HG03025 (cell line): ENCODE data around the gene CCDC9B.

Experiments used
- ATAC-seq: cut with Tn5 transposase; IDR thresholded peaks from one replicate; pipeline ENCODE4 v1.9.1; 2021; ENCODE audit warnings: mild to moderate bottlenecking, moderate library complexity; ENCODE audit not compliant: unreplicated experiment, low FRiP score

Gene CCDC9B

GRCh38 chr15:40345867-40346578 is 5.3 kb upstream of the CCDC9B start:
- no peak for ATAC-seq

DNA sequence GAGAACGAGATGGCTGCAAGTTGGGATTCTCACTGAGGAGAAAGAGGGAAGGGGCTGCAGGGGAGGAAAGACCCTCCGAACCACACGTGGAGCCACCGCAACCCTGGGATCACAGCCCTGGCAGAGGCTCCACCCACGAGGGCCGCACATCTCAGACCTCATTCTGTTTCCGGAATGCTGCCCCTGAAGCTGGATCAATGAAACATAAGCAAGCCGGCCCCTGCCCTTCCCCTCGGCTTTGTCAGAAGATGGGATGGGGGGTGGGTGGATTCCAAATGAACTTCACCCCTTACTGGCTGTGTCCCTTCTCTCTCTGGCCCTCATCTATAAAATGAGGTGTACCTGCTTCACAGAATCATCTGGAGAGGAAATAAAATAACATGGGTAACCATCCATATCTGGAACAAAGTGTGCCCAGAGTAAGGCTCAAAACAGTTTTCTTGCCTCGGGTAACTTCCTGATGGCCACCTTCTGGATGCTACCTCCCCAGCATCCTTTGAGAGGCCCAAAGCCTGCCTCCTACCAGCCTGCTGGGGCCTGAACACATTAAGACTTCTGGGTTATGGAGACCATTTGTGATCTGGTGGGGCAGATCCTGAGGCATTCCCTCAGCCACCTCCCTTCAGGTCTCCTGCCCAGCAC is 4.6 kb upstream of the CCDC9B start:
- no peak for ATAC-seq

GRCh38 chr15:40344631-40345120 is 3.9 kb upstream of the CCDC9B start:
- ATAC-seq: no peak

DNA sequence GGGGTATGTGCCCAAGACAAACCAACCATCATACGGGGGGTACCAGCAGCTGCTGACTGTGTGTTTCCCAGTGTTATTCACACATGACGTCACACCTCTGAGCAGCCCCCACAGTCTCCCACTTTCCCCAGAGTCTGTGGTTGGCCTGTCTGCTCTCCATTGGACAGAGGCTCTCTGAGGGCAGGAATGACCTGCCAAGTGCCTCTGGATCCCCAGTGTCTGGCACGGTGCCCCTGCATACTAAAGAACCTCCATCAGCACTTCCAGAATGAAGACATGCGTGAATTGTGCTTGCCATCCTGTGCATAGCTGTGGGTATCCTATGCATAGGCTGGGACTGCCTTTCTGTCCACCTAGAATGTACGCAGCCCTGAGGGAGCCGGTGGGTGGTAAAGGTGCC is 3.5 kb upstream of the CCDC9B start:
- ATAC-seq: no peak

DNA sequence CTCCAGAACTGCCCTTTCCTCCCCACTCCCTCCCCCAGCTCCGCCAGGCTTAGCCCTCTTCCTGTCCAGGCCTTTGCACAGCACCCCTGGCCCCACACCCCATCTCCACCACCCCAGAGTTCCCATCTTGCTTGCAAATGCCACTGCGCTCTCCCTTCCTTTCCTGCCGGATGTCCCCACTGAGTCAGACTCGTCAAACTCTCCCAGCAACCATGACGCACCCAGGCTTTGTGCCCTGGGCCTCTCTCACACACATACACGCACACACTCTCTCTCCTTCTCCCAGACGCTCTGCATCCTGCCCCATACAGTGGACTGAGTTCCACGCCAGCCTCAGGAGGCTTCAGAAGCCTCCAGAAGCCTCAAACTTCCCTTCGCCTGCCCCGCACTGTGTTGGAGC is 2.8 kb upstream of the CCDC9B start:
- no peak for ATAC-seq

- ATAC-seq: no peak
Observed at GRCh38 chr15:40342416-40343320, 1.9 kb upstream of the CCDC9B start.

- no peak for ATAC-seq
Observed at GRCh38 chr15:40340038-40340739, 550 bp downstream of the CCDC9B start.

DNA sequence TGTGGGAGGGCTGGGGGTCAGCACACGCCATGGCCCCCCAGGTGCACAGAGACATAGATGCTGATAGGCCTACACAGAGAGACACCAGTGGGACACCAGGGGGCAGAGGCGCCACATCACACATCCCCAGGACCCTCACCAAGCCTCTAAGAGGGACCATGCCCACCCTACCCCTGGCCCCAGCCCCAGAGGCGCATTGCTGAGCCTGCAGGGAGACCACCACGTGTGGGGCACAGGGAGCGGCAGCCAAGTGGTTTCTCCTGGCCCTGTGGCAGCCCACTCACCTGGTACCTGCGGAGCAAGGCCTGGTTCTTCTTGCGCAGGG is 1.2 kb downstream of the CCDC9B start:
- no peak for ATAC-seq

- ATAC-seq: no peak
Observed at GRCh38 chr15:40338921-40339620, 1.7 kb downstream of the CCDC9B start.

- ATAC-seq: no peak
Observed at GRCh38 chr15:40338041-40338657, 2.6 kb downstream of the CCDC9B start.

DNA sequence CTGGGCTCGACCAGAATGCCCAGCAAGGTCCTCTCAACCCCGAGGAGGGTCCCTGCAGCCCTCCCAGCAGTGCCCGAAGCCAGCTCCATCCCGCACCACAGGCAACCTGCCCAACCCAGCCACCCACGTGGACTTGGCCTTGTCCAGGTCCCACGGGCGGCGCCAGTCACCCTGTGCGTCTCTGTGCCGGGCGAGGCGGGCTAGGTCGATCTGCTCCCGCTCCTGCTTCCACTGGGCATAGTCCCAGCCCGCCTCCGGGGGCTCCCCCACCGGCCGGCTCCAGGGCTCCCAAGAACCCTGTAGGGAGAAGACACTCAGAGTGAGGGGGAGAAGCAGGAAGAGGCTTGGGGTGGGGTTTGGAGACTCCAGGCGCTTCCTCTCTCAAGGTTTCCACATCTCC is 3.1 kb downstream of the CCDC9B start:
- no peak for ATAC-seq

DNA sequence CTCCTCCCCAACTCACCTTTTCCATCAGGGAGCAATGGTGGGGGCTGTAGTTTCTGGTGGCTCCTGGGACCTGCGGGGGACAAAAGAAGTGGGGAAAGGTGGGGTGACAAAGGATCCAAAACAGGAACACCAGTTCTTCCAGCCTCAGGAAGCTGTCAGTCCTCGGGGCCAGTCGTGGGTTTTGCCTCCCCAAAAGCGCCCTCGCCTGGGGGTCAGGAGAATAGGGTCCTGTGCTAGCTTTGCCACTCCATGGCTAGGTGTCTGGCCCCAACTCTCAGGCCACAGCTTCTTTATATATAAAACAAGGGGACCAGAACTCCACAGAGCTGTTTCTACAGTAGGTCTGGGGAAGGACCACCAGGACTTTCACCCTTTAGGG is 4.0 kb downstream of the CCDC9B start:
- ATAC-seq: no peak

DNA sequence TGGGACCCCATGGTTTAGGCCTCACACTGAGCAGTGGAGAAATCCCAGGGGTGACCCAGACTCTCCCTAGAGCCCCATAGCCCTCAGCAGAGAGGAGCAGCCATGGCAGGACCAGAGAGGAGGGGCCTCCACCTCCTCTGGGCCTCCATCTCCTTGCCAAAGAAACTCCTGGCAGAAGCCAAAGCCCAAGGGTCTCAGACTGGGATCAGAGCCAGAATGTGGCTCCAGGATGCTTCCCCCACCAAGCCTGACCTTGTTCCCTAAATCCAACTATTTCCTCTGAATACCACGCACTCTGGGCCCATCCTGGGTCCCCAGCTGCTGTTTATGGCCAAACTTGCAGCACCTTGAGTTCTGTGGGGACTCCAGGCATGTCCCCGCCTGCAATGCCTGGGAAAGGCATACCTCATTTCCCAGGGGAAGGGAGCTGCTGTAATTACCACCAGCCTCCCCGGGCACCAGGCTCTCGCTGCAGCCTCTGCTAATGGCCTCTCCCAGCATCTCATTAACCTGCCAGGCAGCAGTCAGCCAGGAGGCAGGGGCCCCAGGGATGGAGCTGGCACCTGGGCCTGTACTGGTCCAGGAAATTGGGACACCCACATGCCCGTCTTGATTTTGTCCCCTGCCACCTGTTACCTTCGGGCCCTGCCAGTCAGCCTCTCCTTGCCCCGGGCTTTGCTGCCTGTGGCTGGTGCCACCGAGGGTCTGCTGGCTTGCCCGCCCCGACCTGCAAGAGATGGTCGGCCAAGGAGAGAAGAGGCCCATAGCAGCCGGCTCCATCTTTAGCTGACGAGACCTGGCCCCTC is 4.6 kb downstream of the CCDC9B start:
- no peak for ATAC-seq

DNA sequence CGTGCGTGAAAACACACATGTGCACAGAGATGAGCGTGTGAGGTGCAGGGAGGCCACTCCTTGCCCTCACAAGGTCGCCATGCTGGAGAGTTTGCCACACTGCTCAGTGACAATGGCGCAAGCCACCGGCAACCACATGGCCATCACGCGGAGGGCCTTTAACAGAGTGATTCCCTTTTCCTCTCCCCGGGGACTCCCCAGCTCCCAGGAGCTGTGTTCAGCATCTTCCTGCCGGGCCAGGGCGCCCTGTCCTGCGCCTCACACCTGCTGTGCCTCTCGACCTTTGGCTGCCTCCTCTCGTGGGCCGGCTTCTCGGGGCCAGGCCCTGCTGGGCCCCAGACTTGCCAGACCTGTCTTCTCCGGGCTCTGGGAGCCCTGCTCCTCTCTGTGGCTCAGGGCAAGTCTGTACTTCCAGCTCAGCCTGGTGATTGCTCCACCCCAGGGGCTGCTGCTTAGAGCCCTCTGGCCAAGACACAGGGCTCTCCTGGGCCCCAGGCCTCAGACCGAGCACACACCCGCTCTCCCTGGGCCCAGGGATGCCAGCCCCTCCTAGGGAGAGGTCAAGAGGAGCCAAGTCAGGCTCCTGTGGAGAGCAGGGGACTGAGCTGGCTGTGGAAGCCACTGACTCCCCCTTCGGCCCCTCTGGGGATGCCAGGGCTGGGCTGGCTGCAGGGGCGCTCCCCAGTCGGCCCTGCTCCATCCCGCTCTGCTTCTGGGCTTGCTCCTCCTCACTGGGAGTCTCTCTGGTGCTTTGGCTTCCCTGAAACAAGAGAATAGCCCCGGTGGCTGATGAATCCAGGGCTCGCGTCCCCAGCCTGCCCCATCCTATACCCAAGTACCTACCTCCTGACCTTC is 5.6 kb downstream of the CCDC9B start:
- ATAC-seq: no peak

- ATAC-seq: no peak
Observed at GRCh38 chr15:40334541-40334940, 6.2 kb downstream of the CCDC9B start.

GRCh38 chr15:40333922-40334492 is 6.7 kb downstream of the CCDC9B start:
- no peak for ATAC-seq

DNA sequence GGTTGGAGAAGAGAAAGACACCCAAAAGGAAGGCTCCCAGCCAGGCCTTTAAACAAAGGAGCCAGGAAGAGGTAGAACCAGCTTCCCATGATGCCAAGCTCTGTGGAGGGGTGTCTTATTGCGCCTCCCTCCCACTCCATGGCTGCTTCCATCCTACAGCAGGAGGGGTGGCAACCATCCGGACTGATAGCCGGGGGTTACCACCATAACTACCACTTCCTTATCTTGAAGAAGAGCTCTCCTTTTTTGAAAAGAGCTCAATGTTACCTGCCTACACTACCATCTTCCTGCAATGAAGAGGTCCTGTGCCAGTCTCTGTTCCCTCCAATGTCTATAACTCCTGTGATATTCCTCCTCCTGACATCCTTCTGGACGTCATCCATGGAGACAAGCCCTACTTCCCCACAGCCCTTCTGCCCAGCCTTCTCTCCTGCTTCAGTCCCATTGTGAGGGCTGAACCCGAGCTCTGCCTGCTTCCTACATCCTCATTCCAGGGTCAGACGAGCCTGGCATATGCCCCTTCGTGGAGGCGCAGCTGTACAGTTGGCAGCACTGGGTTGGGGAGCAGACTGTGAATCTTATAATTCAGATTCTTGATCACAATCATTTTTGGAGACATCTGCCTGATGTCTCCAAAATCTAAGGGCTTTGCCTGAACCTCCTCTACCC is 8.5 kb downstream of the CCDC9B start:
- ATAC-seq: no peak
